ENCODE data around the gene ILK.

Gene ILK

DNA sequence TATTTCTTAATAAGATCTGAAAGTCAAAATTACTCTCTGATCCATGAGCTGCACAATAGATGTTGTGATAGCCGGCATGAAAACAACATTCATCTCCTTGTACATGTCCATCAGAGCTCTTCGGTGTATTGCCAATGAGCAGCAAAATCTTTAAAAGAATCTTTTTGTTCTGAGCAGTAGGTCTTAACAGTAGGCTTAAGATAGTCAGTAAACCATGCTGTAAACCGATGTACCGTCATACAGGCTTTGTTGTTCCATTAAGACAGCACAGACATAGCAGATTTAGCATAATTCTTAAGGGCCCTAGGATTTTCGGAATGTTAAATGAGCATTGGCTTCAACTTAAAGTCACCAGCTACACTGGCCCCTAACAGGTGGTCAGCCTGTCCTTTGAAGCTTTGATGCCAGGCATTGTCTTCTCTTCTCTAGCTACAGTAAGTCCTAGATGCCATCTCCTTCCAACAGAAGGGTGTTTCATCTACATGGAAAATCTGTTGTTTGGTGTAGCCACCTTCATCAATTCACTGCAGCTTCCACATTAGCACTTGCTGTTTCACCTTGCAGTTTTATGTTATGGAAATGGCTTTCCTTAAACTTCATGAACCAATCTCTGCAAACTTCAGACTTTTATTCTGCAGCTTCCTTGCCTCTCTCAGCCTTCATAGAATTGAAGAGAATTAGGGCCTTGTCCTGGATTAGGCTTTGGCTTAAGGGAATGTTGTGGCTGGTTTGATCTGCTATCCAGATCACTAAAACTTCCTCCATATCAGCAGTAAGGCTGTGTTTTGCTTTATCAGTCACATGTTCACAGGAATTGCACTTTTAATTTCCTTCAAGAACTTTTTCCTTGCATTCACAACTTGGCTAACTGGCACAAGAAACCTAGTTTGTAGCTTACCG, 28.5 kb upstream of the ILK start:
- DNase-seq: no peak

DNA sequence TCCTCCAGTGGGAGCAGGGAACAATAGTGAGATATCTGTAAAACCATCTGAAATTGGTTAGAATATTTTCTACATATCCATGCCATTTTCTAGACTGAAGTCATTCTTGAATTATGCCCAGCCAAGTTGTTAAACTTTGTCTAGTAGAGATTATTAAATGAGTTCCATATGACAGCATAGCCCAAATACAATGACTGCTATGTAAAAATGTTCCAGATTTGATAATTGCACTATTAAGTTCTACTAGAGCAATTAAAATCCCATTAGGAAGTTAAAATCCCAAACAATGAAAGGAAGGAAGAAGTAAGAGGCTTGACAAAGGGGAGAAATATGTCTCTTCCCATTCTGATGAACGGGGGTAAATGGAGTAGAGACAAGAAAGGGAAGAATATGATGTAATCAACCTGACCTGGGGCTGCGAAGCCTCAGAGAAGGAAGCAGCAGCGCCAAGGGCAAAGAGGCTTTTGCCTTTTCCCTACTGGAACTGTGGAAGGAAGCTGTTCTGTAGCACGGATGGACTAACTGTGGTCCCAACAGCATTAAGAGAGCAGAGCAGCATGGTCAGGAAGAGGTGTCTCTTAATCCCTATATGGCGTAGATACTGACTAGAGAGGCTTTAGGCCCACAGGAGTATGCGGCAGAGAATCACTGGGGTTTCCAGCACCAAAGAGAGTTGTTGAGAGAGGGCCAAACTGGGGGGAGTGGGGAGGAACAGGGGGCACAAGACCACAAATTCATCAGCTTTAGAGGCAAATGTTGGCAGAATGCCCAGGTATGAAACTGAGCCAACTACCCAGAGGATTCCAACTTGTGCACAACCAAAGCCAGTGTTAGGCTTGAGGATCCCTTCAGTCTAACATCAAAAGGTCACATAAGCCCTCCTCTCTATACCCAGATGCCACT, 26.9 kb upstream of the ILK start:
- DNase-seq: no peak

DNA sequence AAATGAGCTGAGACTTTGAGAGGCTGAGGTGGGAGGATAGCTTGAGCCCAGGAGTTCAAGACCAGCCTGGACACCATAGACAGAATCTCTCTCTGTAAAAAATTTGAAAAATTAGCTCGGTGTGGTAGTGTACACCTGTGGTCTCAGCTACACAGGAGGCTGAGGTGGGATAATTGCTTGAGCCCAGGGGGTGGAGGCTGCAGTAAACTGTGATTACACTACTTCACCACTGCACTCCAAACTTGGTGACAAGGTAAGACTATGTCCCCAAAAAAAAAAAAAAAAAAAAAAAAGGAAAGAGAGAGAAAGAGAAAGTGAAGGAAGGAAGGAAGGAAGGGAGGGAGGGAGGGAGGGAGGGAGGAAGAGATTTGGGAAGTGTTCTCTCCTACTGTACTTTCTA, 25.4 kb upstream of the ILK start:
- no peak for DNase-seq

DNA sequence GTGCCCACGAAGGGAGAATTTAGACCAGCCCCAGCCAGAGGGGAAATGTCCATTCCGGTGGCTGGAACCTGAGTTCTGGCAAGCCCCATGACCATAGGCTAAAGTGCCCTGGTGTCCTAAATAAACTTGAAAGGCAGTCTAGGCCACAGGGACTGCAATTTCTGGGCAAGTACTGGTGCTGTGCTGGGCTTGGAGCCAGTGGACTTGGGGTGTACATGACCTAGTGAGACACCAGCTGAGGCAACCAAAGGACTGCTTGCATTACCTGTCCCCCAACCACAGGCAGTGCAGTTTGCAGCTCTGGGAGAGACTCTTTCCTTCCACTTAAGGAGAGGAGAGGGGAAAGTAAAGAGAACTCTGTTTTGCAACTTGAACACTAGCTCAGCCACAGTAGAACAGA, 23.9 kb upstream of the ILK start:
- no peak for DNase-seq

DNA sequence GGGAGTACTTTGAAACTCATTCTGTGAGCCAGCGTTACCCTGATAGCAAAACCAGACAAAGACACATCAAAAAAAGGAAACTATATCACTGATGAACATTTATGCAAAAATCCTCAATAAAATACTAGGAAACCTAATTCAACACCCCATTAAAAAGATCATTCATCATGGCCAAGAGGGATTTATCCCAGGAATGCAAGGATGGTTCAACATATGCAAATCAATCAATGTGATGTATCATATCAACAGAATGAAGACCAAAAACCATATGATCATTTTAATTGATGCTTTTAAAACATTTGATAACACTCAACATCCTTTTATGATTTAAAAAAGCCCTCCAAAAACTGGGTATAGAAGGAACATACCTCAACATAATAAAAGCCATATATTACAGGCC, 20.0 kb upstream of the ILK start:
- no peak for DNase-seq

DNA sequence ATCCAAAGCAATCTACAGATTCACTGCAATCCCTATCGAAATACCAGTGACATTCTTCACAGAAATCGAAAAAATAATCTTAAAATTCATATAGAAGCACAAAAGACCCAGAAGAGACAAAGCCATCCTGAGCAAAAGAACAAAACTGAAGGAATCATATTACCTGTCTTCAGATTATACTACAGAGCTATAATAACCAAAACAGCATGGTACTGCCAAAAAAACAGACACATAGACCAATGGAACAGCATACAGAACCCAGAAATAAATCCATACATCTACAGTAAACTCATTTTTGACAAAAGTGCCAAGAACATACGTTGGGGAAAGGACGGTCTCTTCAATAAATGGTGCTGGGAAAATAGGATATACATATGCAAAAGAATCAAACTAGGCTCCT, 19.0 kb upstream of the ILK start:
- no peak for DNase-seq

DNA sequence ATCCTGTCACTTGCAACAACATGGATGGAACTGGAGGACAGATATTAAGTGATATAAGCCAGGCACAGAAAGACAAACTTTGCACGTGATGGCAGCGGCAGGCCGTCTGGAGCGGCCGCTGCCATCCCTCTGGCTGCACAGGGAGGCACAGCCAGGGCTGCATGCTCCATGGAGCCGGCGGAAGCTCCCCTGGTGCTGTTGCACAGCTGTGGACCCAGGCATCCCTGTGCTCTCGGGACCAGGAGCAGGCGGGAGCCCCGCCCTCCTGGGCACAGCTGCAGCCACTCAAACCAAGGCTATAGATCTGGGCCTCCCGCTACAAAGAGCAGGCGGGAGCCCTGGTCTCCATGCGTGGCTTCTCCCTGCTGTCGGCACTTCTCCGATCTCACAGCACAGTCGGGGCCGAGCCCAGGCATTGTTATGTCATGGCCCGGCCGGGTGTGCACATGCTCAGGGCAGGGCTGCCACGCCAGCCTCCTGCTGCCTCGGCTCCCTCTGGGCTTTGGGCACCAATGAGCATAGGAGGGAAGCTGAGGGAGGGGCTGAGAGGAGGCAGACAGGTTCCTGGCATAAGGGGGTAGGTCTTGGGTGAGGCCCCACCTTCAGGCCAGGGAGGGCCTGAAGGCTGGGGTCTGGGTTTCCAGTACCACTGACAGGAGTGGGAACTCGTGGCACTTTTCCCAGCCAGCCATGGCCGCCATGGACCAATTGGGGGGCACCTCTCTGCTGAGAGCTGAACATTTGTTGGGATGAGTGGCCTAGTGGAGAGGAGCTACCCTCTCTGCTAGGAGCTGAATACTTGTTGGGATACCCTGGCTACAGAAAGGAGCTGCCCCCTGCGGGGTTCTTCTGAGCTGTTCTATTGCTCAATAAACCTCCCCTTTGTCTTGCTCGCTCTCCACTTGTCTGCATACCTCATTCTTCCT, 16.9 kb upstream of the ILK start:
- DNase-seq: no peak

DNA sequence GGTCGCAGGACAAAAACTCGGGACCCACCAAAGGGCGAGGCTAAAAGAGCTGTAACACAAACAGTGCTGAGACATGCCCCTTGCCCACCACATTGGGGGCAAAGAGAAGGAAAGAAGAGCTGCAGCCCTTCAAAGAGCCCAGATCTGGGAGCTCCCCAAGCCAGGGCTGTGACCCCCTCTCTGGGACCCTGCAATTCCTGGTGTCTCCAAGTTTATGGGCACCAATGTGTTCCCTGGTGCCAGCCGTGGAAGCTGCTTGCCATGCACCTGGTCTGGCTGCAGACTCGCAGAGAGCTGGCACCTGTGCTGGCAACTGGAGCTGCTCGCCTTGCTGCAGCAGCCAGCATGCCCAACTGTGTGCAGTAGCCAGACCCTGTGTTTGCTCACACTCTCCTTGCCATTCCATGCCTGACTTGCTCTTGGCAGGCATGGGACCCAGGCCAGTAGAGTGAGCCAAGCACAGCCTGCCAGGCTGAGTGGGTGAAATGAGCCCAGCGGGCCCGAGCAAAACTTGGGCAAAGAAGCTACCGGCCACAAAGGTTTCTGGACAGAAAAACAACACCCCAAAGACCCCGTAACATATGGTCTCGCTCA, 16.1 kb upstream of the ILK start:
- no peak for DNase-seq

DNA sequence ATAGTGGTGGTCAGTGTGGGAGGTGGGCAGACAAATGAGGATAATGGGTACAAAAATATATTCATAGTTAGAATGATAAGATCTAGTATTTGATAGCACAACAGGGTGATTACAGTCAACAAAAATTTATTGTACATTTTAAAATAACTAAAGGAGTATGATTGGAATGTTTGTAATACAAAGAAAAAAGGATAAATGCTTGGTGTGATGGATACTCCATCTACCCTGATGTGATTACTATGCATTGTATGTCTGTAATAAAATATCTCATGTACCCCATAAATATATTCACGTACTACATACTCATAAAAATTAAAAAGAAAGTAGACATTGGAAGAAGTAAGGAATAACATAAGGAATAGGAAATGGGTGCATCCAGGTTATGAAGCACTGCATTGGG, 15.6 kb upstream of the ILK start:
- DNase-seq: no peak

DNA sequence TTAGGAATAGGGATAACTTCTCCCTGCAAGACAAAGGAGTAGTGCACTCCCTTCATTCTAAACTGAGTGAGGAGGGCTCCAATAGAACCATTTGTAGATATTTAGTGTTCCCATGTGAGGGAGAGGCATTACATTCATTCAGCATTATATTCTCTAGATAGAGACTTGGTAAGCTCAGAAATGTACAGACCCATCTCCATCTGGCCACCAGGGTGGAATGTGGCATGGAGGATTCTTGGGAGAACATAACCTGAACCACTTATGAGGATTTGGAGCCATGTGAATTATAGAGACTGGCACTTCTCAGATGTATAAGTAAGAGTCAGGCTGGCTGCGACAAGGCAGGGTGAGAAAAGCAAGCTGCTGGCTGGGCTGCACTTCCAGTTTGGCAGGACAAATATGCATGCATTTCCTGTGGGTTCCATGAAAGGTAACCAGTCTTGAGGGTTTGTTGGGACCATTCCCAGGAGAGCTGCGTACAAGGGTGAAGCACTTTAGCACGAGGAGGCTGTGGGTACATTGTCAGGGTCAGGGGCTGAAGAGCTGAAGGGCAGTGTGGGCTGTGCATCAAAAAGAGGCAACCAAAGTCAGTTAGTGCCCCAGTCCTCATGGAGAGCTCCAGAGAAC, 9.3 kb upstream of the ILK start:
- no peak for DNase-seq

DNA sequence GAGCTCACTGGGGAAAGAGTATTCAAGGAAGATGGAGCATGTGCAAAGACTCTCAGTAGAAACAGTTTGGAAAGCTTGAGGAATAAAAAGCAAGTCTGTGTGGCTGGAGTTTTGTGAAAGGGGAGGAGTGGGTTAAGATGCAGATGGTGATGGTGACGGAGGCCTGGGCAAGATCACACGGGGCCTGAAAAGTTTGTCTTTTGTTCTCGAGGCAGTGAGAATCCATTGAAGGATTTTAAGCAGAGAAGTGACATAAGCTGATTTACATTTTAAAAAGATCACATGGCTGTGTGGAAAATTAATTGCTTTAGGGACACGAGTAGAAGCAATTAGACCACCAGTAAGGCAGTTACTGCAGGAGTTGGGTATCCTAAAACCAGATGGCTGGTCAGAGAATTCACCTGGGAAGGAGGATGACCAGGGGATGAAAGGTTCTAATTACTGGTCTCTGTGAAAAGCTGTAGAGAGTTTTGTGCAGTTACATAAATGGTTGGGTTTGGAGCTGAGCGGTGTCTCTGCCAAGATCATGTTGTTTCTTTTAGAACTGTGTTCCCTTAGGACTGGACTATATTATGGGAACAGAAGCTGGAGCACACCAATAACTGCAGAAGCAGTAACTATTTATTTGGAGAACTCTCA, 7.2 kb upstream of the ILK start:
- DNase-seq: no peak

DNA sequence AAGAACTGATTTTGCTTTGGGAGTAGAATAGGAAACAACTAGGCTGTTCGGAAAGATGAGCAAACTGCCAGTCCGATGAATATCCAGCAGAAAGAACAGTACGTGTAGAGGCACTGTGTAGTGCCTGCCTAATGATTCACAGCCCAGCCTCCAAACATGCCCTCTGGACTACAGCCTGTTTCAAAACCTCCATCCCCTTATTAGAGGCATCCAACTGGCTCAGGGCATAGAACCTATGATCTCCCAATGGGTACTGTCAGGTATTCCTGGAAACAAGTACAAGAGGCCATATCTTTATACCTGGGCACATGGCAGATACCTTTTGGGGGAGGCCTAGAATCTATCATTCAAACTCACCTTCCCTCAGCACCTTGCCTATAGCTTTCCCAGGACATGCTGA, 5.0 kb upstream of the ILK start:
- no peak for DNase-seq

DNA sequence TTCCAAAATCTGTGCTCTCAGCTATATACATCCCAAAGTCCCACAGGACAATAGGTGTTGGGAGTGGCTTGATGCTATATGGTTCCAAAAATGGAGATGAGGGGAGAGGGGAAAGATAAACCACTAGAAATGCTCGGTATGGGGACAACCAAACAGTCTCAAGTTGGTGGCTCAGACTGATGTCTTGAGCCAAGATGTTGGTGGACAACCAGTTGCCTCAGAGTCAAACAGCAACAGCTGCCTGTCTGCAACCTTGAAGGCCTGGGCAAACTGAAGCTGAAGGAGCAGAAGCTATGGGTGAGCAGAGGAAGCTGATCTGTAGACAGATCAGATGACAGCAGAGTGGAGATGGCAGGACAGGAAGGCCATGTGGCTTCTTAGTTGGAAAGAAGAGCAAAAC, 4.1 kb upstream of the ILK start:
- no peak for DNase-seq

DNA sequence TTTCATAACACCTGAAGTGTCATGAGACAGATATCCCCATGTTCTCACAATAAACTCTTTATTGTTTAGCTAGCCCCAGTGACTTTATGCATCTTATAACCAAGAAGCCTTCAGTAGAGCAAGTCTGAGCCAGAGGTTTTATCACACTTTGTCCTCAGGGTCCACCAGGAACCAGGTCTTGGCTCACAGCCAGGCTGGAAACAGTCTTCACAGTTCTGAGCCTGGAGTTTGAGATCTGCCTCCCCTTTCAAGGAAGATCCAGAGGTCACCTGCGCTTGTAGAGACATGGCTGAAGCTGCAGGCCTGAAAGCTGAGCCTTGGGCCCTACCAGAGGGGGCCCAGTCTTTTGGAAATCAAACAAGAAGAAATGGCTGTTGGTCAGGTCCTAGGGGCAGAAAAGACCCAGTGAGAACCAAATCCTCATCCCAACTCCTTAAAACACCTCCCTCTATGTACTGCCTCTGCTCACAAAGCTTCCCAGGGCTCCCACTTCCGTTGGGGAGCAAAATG, 3.6 kb upstream of the ILK start:
- no peak for DNase-seq

DNA sequence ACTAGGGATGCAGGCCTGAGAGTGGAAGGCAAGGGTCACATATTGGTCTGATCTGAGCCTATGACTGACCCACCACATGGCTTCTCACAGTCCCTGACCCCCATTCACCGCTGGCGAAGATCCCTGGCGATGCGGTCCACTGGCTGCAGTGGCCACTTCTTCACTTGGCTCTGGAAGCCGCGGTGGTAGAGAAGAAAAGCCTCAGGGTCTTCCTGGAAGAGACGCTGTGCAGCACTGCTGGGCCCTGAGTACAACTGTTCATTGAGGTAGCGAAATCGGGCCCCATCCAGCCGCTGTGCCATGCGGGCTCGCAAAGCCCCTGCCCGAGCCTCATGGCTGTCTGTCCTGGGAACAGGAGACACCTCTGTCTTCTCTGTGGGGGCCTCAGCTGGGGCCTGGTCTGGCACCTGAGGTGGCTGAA, 2.5 kb upstream of the ILK start:
- DNase-seq: no peak

DNA sequence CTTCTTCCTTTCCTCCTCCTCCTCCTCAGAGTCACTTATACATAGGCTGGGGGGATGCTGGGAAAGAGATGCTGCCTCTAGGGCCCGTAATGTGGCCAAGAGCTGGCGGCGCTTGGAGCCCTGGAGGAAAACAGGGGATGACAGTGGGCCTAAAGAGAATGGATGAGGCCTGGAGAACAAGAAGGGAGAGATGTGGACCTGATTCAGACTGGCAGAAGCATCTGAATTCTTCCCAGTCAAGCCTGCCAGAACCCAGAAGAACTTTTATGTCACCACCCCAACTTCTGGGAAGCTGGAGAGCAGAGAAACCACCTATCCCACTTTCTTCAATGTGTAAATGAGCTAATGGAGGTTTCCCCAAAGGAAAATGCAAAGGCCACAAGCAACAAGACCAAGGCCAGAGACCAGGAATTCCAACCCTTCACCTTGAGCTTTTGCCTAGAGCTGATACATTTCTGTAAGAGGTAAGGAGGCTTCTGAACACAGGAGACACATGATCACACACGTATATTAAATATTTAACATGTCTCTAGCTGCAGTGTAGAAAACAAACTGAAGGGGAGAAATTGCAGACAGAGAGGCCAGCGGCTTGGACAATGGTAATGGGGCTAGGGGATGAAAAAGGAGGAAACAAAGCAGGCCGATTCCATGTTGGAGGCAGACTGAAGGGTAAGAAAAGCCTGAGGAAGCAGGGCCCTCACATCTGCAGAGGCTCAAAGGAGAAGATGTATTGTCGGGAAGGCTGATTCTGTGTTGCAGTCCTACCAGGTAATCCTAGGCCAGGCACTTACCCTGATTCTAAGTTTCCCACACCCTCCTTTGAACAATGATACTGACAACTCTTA, 1.3 kb upstream of the ILK start:
- no peak for DNase-seq

DNA sequence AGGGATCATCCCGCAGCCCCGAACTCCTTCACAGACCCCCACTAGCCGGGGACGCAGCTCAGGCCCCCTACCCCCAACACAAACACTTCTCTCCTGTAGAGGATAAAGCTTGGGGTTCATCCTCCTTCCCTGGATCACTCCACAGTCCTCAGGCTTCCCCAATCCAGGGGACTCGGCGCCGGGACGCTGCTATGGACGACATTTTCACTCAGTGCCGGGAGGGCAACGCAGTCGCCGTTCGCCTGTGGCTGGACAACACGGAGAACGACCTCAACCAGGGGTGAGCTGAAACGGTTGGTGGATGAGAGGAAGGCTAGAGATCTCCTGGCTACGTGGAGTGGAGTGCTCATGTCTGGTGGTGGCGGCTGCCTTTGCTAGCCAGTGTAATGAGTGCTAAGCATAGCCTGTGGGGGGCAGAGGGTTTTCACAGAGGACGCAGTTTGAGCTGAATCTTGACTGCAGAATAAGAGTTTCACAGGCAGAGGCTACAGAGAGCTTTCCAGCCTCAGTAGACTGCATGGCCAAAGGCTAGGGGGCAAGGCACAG, 580 bp downstream of the ILK start:
- peak; percentile 57 for DNase-seq

DNA sequence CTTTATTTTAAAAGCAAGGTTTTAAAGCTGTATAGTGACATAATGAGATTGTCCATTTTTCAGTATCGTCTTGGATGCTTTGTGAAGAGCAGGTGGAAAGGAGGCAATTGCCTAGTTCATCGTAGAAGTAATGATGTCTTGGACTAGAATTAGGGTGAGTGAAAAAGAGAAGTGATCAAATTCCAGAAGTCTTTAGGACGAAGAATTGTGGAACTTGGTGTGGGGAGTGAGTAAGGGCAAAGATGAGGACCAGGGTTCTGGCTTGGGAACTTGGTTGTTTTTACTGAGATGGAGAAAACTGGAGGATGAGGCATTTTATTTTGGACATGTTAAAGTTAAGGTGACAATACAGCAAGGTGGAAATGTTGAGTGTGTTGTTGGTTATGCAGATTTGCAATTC, 1.2 kb downstream of the ILK start:
- no peak for DNase-seq

DNA sequence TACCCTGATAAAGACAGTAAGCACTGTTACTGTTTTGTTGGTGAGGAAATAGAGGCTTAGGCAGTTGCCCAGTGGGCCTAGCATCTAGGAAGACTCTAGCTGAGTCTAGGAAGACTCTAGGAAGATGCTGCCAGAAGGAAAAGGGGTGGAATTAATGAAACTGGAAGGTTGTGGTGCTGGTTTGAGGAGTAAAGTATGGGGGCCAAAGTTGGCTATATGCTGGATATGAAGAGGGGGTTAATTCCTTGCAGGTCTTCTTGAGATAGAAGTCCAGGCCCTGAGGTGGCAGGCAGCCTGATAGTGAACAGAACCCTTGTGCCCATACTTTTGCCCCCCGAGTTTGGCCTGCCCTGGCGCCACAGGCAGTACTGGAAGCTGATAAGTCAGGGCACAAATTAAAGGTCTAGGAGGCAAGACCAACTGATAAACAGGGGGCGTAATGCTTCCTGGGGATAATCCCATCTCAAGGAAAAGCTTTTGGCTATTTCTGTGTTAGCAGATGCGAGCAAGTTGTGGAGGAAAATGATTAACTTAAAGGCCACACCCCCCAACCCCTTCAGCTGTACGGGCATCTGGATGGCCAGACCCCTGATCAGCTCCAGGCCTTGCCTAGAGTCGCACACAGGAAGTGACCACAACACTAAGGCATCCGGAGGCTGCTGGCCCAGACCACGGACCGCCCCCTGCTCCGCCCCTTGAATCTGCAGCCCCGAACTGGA, 3.1 kb downstream of the ILK start:
- DNase-seq: peak; percentile 72

Data from activated CD4-positive, alpha-beta T cell treated with anti-CD3 and anti-CD28 coated beads for 48 hours (primary cell).